HG03571 (cell line): ENCODE results near the gene TELO2.

Experiments used
- ATAC-seq: cut with Tn5 transposase; IDR thresholded peaks from one replicate; pipeline ENCODE4 v1.9.1; 2021; ENCODE audit not compliant: unreplicated experiment

Gene TELO2

DNA sequence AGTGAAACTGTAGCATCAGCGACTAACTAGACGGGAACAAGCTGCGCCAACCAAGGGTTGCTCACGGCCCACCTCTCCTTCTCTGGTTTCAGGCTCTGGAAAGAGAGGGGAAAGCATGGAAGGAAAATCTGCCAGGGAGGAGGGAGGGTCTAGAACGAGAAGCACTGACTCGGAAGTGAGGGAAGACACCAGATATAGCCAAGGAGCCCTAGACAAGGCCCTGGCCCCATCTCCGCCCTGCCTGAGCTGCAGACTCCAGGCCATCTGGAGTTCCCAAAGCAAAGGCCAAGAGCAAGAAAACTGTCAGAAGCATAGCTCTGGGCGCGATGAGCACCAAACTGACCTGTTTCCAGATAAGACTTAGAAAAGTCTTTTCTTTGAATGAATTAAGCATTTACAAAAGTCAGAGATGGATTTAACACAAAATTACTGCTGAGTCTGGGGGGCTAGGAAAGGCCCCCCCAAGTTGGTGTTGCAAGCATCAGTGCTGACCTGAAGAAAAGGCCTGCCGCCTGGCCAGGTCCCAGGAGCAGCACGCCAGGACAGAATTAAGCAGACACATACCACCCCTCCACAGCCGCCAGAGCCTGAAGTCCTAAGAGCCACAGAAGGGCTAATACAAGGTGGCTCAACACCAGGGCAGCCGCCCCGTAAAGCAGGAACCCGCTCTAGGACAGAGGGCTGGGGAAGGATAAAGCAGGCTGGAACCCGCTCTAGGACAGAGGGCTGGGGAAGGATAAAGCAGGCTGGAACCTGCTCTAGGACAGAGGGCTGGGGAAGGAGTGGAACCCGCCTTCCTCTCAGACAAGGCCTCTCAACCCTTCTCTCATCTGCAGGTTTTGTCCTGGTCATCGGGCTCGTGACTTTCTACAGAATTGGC is 61.0 kb downstream of the TELO2 start:
- ATAC-seq, result no peak

DNA sequence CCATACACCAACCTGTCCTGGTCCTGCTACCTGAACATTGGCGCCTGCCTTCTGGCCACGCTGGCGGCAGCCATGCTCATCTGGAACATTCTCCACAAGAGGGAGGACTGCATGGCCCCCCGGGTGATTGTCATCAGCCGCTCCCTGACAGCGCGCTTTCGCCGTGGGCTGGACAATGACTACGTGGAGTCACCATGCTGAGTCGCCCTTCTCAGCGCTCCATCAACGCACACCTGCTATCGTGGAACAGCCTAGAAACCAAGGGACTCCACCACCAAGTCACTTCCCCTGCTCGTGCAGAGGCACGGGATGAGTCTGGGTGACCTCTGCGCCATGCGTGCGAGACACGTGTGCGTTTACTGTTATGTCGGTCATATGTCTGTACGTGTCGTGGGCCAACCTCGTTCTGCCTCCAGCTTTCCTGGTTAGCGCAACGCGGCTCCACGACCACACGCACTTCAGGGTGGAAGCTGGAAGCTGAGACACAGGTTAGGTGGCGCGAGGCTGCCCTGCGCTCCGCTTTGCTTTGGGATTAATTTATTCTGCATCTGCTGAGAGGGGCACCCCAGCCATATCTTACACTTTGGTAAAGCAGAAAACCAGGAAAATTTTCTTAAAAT is 61.8 kb downstream of the TELO2 start:
- ATAC-seq, result no peak

DNA sequence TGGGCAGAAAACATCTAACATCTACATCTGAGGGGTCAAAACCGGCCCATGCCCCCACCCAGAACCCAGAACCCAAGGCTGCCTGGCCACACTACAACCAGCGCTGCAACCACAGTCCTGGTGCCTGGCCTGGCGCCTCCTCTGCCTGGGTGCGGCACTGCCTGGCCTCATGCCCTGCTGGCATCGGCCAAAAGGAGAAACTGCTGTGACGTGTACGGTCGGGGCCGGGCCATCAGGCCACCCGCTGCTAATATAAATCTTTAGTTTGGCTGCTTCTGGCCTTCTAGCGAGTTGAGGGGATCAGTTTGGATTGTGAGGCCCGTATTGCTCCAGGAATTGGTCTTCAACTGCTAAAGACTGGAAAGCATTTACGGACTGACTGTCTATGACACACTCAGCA is 63.1 kb downstream of the TELO2 start:
- no peak for ATAC-seq

DNA sequence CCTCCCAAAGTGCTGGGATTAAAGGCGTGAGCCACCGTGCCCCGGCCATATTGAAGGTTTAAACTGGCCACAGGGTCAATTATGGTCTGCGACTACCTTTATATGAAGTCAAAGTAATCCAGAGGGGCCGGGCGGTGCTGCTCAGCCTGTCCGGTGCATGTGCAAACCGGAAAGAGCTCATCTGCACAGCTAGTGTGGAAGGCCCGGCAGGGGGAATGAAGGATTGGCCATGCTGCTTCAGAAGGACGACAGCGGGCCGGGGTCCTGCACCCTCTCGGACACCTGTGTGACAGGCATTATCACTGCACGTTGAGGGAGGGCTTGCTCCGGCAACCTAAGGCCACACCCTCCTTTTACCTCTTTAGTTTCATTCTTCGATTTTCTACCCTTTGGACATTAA is 63.9 kb downstream of the TELO2 start:
- no peak for ATAC-seq

DNA sequence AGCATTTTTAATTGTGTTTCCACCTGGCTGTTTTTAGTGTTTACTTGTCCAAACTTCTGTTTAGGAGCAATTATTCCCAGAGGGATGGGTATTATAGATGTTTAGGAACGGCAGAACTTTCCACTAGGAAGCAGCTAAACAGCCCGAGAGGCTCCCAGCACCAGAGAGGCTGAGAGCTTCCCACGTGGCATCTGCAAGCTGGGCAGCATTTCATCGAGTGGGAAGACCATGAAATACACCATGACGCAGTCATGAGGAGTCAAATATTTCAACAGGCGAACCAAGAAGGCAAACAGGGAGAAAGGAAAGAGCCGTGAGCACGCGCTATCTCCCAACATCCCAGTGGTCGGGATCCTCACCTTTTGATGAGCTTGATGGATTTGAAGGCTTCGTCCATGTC is 64.4 kb downstream of the TELO2 start:
- no peak for ATAC-seq

DNA sequence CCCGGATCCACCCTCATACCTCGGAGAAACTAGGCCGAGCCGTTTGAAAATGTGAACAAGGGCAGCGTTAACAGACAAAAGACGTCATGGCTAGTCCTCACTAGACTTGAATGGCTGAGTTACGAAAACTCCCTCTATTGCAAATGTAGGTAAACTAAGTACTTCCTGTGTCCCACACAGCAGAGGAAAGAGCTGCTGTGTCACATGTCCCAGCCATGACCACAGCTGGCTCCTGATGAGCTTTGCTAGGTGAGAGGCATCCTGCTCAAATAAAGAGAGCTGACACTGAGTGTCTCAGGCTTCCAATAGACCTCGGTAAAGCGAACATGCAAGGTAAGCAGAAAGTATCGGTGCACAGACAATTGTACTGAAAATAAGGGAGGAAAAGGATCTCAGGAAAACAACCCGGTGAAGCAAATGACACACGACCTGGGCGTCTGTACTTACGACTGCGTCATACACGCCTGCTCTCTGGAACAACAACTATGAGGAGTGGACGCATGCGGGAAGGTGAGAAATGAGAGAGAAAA is 66.4 kb downstream of the TELO2 start:
- ATAC-seq, result no peak
